ELR (cell line): Measurements from ENCODE around the gene ECI1.
A peak's percentile ranks its signal among the peaks of the same experiment; 100 is the strongest.

Source experiments
- DNase-seq: peaks from one replicate; pipeline ENCODE4 v3.0.0-alpha.2; 2015; ENCODE audit warnings: low read depth

Gene ECI1

GRCh38 chr16:2251296-2252111 lies at the start of gene ECI1:
Gene ECI1 (minus strand): TSS chr16:2251587. CDS start chr16:2251566, 21 bp downstream.
- peak; percentile 95 for DNase-seq

- no peak for DNase-seq
These were observed 48.5 kb upstream of the ECI1 start for GRCh38 chr16:2299915-2300192.

GRCh38 chr16:2299121-2299914 lies 47.9 kb upstream of the ECI1 start:
- no peak for DNase-seq

GRCh38 chr16:2298621-2299020 lies 47.2 kb upstream of the ECI1 start:
- DNase-seq = no peak

- DNase-seq = no peak
These were observed 46.1 kb upstream of the ECI1 start for GRCh38 chr16:2297506-2297860.

GRCh38 chr16:2296661-2297505 lies 45.5 kb upstream of the ECI1 start:
- peak; percentile 31 for DNase-seq

- no peak for DNase-seq
These were observed 43.8 kb upstream of the ECI1 start for GRCh38 chr16:2295056-2295798.

- DNase-seq = no peak
These were observed 40.8 kb upstream of the ECI1 start for GRCh38 chr16:2292221-2292620.

GRCh38 chr16:2289282-2289681 lies 37.9 kb upstream of the ECI1 start:
- no peak for DNase-seq

GRCh38 chr16:2288726-2289125 lies 37.3 kb upstream of the ECI1 start:
- no peak for DNase-seq

GRCh38 chr16:2287916-2288547 lies 36.6 kb upstream of the ECI1 start:
- no peak for DNase-seq

- DNase-seq = no peak
These were observed 35.2 kb upstream of the ECI1 start for GRCh38 chr16:2286550-2286949.

- DNase-seq = no peak
These were observed 34.4 kb upstream of the ECI1 start for GRCh38 chr16:2285731-2286191.

GRCh38 chr16:2284797-2285576 lies 33.6 kb upstream of the ECI1 start:
- DNase-seq = no peak

- DNase-seq = no peak
These were observed 32.8 kb upstream of the ECI1 start for GRCh38 chr16:2284001-2284770.

GRCh38 chr16:2282866-2283555 lies 31.6 kb upstream of the ECI1 start:
- no peak for DNase-seq

GRCh38 chr16:2282262-2282661 lies 30.9 kb upstream of the ECI1 start:
- no peak for DNase-seq

GRCh38 chr16:2280981-2281542 lies 29.7 kb upstream of the ECI1 start:
- DNase-seq = no peak

- no peak for DNase-seq
These were observed 29.1 kb upstream of the ECI1 start for GRCh38 chr16:2280461-2280860.
